ENCODE data around the gene USP3.

Gene USP3

DNA sequence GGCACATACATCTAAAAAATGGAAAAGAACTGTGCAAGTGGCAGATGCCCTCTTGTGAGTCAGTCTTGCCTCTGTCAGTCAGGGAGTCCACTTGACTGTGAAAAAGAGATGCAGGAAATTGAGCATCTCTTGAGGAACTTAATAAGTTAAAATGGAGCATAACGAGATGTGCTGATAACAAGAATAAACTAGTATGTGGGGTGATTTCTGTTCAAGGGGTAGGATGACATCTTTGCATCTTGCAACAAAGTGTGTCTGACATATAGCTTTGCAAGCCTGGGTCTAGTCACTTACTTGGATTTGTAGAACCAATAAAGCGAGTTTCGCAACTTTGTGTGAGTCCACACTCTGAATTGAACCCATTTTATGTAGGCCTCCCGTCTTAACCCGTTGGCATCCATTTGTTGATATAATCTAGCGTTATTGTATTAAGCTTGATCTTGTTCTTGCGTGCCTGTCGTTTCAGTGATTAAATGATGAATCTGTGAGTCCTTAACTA lies 2.2 kb downstream of the USP3 start:
- Histone ChIP-seq H3K27me3 (ENCODE audit: control insufficient read depth, insufficient read depth, low read length) (peaks cover 90% of the 10 kb centered on the region), H3K27ac (ENCODE audit: low read depth, low read length) (no peak overlapping the region), H3K36me3 (ENCODE audit: control insufficient read depth, insufficient read depth, low read length) (no peaks in the 10 kb centered on the region), H3K9ac (ENCODE audit: low read depth, low read length) (no peak overlapping the region), H3K9me3 (ENCODE audit: control insufficient read depth, insufficient read depth, low read length) (no peaks in the 10 kb centered on the region), H3K4me1 (ENCODE audit: control insufficient read depth, insufficient read depth, low read length) (peaks cover 23% of the 10 kb centered on the region), H3K4me3 (ENCODE audit: low read depth, low read length) (no peak overlapping the region)

DNA sequence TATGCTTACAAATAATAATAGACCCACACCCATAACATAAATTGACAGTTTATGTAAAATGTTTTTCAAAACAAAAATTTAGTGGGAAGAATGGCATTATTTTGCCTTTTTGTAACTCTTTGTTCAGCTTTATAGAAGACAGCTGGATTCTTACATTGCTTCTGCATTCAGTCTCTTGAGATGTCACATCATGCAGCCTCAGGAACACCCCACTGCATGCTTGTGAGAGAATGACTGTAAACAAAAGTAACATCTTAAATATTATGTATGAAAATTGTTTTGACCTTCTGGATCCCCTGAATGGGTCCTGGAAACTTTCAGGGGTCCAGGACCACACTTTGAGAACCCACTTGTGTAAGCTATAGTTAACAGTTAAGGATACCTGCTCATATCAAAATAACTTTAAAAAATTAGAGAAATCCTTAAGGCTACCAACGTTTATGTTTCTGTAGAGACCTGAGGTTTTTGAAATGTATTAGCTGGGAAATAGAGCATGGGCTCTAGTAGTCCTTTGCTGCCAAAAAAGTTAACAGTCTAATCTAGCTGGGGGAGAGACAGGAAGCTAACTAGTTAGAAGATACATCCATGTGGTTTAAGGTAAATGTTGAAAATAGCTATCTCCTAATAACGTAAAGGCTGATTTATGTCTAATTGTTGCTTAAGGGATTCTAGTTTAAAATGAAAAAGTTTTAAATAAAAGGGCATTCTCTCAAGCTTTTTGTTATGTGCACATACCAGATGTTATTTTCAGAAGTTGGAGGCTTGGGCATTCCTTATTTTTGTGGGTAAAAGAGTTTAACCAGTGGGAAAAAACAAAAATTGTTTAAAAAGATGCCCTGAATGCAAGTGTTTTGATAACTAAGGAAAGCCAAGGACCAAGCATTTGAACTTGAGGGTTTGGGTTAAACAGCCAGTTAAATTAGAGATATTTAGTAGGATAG lies 3.8 kb downstream of the USP3 start:
- Histone ChIP-seq H3K9ac (ENCODE audit: low read depth, low read length) (no peak overlapping the region), H3K4me1 (ENCODE audit: control insufficient read depth, insufficient read depth, low read length) (peaks cover 15% of the 10 kb centered on the region), H3K9me3 (ENCODE audit: control insufficient read depth, insufficient read depth, low read length) (no peaks in the 10 kb centered on the region), H3K36me3 (ENCODE audit: control insufficient read depth, insufficient read depth, low read length) (no peaks in the 10 kb centered on the region), H3K27ac (ENCODE audit: low read depth, low read length) (no peak overlapping the region), H3K27me3 (ENCODE audit: control insufficient read depth, insufficient read depth, low read length) (peaks cover 74% of the 10 kb centered on the region), H3K4me3 (ENCODE audit: low read depth, low read length) (no peak overlapping the region)

DNA sequence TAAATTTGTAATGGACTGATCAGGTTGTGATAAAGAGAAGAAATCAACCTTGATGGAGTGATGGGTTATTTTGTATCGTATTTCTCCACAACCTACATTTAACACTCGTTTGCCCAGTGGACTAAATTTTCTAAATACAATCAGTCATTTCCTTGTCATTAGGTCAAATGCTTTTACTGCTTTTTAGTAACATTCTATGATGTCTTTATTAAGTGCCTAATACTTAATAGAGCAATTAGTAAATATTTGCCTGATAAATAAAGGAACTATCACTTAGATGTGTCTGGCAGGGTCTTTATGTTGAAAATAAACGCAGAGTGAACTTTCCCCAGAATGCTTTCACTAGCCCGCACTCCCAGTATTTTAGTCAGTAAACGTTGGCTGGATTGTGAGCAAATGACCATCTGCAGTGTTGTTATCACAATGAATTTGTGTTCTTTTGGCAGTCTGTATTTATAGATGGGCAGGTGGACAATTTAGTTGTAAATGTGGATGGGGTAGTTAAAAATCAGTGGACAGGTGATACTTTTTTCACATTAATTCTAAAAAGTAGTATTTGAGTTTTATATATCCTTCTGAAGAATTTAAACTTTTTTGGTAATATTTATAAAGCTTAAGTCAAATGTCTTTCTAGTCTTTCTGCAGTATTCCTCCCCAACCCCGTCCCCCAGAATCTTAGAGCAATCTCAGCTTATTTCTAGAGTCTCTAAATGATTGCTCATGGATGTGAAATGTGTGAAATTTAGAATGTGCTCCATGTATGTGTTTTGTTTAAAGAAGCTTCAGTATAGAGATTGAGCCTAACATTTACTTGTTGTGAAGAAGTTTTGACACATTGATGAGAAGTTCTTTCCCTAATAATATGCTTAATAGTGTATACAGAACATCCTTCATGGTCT lies 4.9 kb downstream of the USP3 start:
- Histone ChIP-seq H3K9me3 (ENCODE audit: control insufficient read depth, insufficient read depth, low read length) (no peaks in the 10 kb centered on the region), H3K4me3 (ENCODE audit: low read depth, low read length) (no peak overlapping the region), H3K9ac (ENCODE audit: low read depth, low read length) (no peak overlapping the region), H3K4me1 (ENCODE audit: control insufficient read depth, insufficient read depth, low read length) (peaks cover 15% of the 10 kb centered on the region), H3K36me3 (ENCODE audit: control insufficient read depth, insufficient read depth, low read length) (no peaks in the 10 kb centered on the region), H3K27ac (ENCODE audit: low read depth, low read length) (no peak overlapping the region), H3K27me3 (ENCODE audit: control insufficient read depth, insufficient read depth, low read length) (peaks cover 67% of the 10 kb centered on the region)

DNA sequence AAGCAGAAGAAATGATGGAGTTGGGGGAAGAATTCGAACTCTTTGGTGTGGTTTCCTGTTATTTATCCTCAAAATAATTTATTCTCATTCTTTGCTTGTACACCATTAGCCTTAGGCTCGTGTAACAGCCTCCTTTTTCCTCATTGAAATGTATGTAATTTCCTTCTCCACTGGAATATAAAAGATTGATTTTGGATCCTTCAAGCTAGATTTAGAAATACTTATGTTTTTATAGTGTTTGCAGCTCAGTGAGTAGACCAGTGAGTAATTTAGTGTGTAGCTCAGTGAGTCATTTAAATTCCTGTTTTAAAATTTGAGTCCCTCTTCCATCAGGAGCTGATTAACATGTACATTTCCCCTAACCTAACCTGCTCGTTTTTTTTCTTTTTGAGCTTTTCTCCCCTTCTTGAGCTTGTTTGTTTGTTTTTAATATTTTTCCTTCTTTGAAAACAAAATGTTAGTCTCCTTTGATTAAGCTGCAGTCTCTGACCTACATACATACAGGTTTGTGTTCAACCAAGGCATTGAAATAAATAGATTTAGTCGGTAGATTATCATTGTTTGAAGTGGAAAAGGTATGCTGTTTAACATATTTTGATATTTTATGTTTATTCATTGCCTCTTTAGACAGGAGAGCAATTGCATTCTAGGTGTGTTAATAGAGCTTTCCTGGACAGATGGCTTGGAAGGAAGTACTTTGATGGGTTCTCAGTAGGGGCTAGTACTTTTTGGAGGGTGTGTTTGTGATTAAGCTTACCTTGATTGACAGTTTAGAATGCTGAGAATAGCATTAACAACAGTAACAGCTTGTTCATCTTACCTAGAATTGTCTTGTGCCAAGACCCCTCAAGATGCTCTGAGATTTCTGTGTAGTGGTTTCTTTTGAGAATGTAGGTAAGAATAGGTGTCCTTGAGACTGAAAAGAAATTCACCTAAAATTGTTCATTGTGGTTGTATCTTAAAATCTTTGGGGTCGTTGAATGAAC lies 5.9 kb downstream of the USP3 start:
- peaks cover 20% of the 10 kb centered on the region for H3K4me1 ChIP-seq (ENCODE audit: control insufficient read depth, insufficient read depth, low read length)
- no peak overlapping the region for H3K9ac ChIP-seq (ENCODE audit: low read depth, low read length)
- peaks cover 60% of the 10 kb centered on the region for H3K27me3 ChIP-seq (ENCODE audit: control insufficient read depth, insufficient read depth, low read length)

DNA sequence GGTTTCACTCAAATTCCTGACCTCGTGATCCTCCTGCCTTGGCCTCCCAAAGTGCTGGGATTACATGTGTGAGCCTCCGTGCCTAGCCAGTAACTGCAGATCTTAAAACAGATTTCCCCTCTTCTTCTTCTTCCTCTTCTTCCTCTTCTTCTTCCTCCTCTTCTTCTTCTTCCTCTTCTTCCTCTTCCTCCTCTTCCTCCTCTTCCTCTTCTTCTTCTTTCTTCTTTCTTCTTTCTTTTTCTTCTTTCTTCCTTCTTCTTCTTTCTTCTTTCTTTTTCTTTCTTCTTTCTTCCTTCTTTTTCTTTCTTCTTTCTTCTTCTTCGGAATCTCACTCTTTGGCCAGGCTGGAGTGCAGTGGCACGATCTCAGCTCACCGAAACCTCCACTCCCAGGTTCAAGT lies 7.8 kb downstream of the USP3 start:
- H3K9ac ChIP-seq (ENCODE audit: low read depth, low read length) = no peak overlapping the region
- H3K9me3 ChIP-seq (ENCODE audit: control insufficient read depth, insufficient read depth, low read length) = no peaks in the 10 kb centered on the region
- no peak overlapping the region for H3K4me3 ChIP-seq (ENCODE audit: low read depth, low read length)
- no peaks in the 10 kb centered on the region for H3K36me3 ChIP-seq (ENCODE audit: control insufficient read depth, insufficient read depth, low read length)
- H3K4me1 ChIP-seq (ENCODE audit: control insufficient read depth, insufficient read depth, low read length) = peaks cover 28% of the 10 kb centered on the region
- peaks cover 41% of the 10 kb centered on the region for H3K27me3 ChIP-seq (ENCODE audit: control insufficient read depth, insufficient read depth, low read length)
- no peak overlapping the region for H3K27ac ChIP-seq (ENCODE audit: low read depth, low read length)

More for the DNA sequence above, 5.9 kb downstream of the USP3 start:
- no peaks in the 10 kb centered on the region for H3K36me3 ChIP-seq (ENCODE audit: control insufficient read depth, insufficient read depth, low read length)
- H3K9me3 ChIP-seq (ENCODE audit: control insufficient read depth, insufficient read depth, low read length) = no peaks in the 10 kb centered on the region
- no peak overlapping the region for H3K4me3 ChIP-seq (ENCODE audit: low read depth, low read length)
- H3K27ac ChIP-seq (ENCODE audit: low read depth, low read length) = no peak overlapping the region

DNA sequence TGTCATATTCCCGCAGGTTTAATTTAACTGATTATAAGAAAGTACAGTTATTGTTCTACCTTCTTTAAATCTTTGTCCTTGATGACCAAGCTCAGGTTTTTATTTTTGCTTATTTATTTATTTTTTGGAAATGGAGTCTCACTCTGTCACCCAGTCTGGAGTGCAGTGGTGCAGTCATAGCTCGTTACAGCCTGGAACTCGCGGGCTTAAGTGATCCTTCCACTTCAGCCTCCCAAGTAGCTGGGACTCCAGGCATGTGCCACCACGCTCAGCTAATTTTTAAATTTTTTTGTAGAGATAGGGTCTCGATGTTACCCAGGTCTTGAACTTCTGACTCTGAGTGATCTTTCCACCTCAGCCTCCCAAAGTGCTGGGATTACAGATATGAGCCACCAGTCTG lies 8.9 kb downstream of the USP3 start:
- no peaks in the 10 kb centered on the region for H3K9me3 ChIP-seq (ENCODE audit: control insufficient read depth, insufficient read depth, low read length)
- H3K4me1 ChIP-seq (ENCODE audit: control insufficient read depth, insufficient read depth, low read length) = peaks cover 39% of the 10 kb centered on the region
- no peak overlapping the region for H3K27ac ChIP-seq (ENCODE audit: low read depth, low read length)
- no peak overlapping the region for H3K4me3 ChIP-seq (ENCODE audit: low read depth, low read length)
- no peak overlapping the region for H3K9ac ChIP-seq (ENCODE audit: low read depth, low read length)
- no peaks in the 10 kb centered on the region for H3K36me3 ChIP-seq (ENCODE audit: control insufficient read depth, insufficient read depth, low read length)
- H3K27me3 ChIP-seq (ENCODE audit: control insufficient read depth, insufficient read depth, low read length) = peaks cover 29% of the 10 kb centered on the region

DNA sequence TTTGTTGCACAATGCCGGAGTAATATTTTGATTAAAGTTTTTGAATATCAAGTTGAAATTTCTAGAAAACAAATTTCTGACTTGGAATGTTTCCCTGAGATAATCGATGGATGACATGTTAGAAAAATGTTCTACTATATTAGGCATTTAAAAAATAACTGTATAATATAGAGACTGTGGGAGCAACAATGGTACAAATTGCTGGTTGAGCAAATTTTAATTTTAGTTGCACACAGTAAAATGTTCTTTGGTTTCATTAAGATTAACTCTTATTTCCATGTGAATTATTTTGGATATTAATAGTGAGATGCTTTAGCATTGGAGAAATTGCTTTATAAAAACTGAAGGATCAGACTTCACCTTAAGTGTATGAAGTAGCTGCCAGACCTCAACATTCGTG lies 9.3 kb downstream of the USP3 start:
- peaks cover 39% of the 10 kb centered on the region for H3K4me1 ChIP-seq (ENCODE audit: control insufficient read depth, insufficient read depth, low read length)
- no peaks in the 10 kb centered on the region for H3K36me3 ChIP-seq (ENCODE audit: control insufficient read depth, insufficient read depth, low read length)
- peaks cover 25% of the 10 kb centered on the region for H3K27me3 ChIP-seq (ENCODE audit: control insufficient read depth, insufficient read depth, low read length)
- no peak overlapping the region for H3K27ac ChIP-seq (ENCODE audit: low read depth, low read length)
- no peak overlapping the region for H3K4me3 ChIP-seq (ENCODE audit: low read depth, low read length)
- H3K9ac ChIP-seq (ENCODE audit: low read depth, low read length) = no peak overlapping the region
- H3K9me3 ChIP-seq (ENCODE audit: control insufficient read depth, insufficient read depth, low read length) = no peaks in the 10 kb centered on the region

DNA sequence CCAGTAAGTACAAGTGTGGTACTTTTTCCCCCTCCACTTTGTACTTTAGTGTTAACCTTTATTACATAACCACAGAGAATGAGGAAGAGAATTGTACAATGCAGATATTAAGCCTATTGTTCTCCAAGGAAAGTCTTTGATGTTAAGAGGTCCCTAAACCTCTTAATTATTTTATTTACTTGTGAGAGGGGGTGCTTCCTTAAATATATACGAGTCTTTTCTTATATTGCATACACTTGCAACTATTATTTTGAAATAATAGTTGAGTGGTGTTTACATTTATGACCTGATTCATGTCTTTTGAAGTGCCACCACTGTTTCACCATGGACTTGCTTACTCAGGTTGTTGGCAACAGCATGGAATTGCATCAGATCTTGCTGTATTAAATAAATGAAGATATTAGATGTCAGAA lies 10.1 kb downstream of the USP3 start:
- Histone ChIP-seq H3K27ac (ENCODE audit: low read depth, low read length) (peak overlapping the region; percentile 83), H3K4me3 (ENCODE audit: low read depth, low read length) (no peak overlapping the region), H3K9ac (ENCODE audit: low read depth, low read length) (no peak overlapping the region), H3K36me3 (ENCODE audit: control insufficient read depth, insufficient read depth, low read length) (no peaks in the 10 kb centered on the region), H3K4me1 (ENCODE audit: control insufficient read depth, insufficient read depth, low read length) (peaks cover 39% of the 10 kb centered on the region), H3K9me3 (ENCODE audit: control insufficient read depth, insufficient read depth, low read length) (no peaks in the 10 kb centered on the region), H3K27me3 (ENCODE audit: control insufficient read depth, insufficient read depth, low read length) (peaks cover 17% of the 10 kb centered on the region)

DNA sequence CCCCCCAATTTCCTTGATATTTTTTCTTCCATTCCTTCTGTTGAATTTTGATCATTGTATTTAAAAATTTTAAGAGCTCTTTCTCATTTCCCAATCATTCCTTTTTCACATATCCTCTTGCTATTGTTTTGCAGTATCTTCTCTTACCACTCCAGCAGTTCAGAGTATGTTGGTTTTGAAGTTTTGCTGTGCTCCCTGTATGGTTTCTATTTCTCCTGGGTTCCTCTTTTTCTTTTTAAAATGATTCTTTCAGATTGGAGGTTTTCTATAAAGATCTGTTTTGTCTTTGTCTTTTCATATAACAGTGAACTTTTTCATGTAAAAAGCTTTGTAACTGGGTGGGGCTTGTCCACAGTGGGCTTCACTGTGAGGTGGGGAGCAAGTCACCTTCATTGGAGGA lies 12.8 kb downstream of the USP3 start:
- H3K9ac ChIP-seq (ENCODE audit: low read depth, low read length) = no peak overlapping the region
- peaks cover 29% of the 10 kb centered on the region for H3K4me1 ChIP-seq (ENCODE audit: control insufficient read depth, insufficient read depth, low read length)
- peaks cover 3% of the 10 kb centered on the region; the same call in 1 of the 2 replicates for H3K27me3 ChIP-seq (ENCODE audit: control insufficient read depth, insufficient read depth, low read length)
- no peaks in the 10 kb centered on the region for H3K36me3 ChIP-seq (ENCODE audit: control insufficient read depth, insufficient read depth, low read length)
- H3K9me3 ChIP-seq (ENCODE audit: control insufficient read depth, insufficient read depth, low read length) = no peaks in the 10 kb centered on the region
- peak overlapping the region; percentile 83 for H3K27ac ChIP-seq (ENCODE audit: low read depth, low read length)
- H3K4me3 ChIP-seq (ENCODE audit: low read depth, low read length) = no peak overlapping the region

DNA sequence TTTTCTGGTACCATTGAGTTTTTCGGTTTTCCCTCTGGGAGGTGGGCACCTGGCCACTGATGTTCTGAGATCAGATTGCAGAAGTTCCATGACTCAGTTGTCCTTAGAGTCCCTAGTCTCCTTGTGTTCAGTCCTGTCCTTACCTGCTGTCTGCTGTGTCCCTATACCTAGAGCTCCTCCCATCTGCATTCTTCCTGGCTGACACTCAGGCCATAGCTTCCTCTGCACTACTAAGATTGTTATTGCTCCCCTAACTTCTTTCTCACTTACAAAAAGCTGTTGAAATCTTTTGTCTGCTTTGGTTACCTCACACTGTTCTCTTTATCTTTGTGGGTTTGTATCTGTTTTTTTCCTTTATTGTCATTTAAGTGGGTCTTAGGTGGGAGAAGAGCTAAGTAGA lies 13.2 kb downstream of the USP3 start:
- Histone ChIP-seq H3K27ac (ENCODE audit: low read depth, low read length) (peak overlapping the region; percentile 83), H3K4me3 (ENCODE audit: low read depth, low read length) (no peak overlapping the region), H3K9me3 (ENCODE audit: control insufficient read depth, insufficient read depth, low read length) (no peaks in the 10 kb centered on the region), H3K27me3 (ENCODE audit: control insufficient read depth, insufficient read depth, low read length) (peaks cover 3% of the 10 kb centered on the region; the same call in 1 of the 2 replicates), H3K36me3 (ENCODE audit: control insufficient read depth, insufficient read depth, low read length) (no peaks in the 10 kb centered on the region), H3K4me1 (ENCODE audit: control insufficient read depth, insufficient read depth, low read length) (peaks cover 29% of the 10 kb centered on the region), H3K9ac (ENCODE audit: low read depth, low read length) (no peak overlapping the region)

Measured in HUES48 (cell line).